HEK293 (cell line): ENCODE measurements around the gene PTPRR.

ENCODE experiments used
- IKZF3 ChIP-seq: fragments of 450-650 bp; IDR thresholded peaks from 2 replicates; pipeline ENCODE4 v1.5.0; 2018; ENCODE audit warnings: missing biosample characterization, mild to moderate bottlenecking, missing genetic modification characterization, moderate library complexity
- ZNF366 ChIP-seq: fragments of 450-650 bp; formaldehyde crosslinking; conservative IDR thresholded peaks from 2 replicates; pipeline ENCODE4 v1.5.1; 2016; ENCODE audit warnings: missing biosample characterization, missing genetic modification characterization
- ZNF664 ChIP-seq: fragments of 450-650 bp; formaldehyde crosslinking; IDR thresholded peaks from 2 replicates; pipeline ENCODE4 v1.5.1; 2016; ENCODE audit warnings: missing biosample characterization, missing genetic modification characterization
- ZNF776 ChIP-seq: fragments of 450-650 bp; formaldehyde crosslinking; IDR thresholded peaks from 2 replicates; pipeline ENCODE4 v1.5.0; 2017; ENCODE audit warnings: missing biosample characterization, missing genetic modification characterization, borderline replicate concordance
- ZNF791 ChIP-seq: fragments of 450-650 bp; formaldehyde crosslinking; IDR thresholded peaks from 2 replicates; pipeline ENCODE4 v1.5.1; 2016; ENCODE audit warnings: missing biosample characterization, missing genetic modification characterization
- TF ChIP-seq, protein P1 (sequence below): fragments of 450-650 bp; formaldehyde crosslinking; IDR thresholded peaks from 2 replicates; pipeline ENCODE4 v1.5.1; 2016; ENCODE audit warnings: missing biosample characterization, missing genetic modification characterization
- TF ChIP-seq, protein P2 (sequence below): fragments of 450-650 bp; formaldehyde crosslinking; IDR thresholded peaks from 2 replicates; pipeline ENCODE4 v1.5.1; 2016; ENCODE audit warnings: missing biosample characterization, missing genetic modification characterization, low read depth
- TF ChIP-seq, protein P3 (sequence below): fragments of 450-650 bp; formaldehyde crosslinking; IDR thresholded peaks from 2 replicates; pipeline ENCODE4 v1.5.1; 2017; ENCODE audit warnings: missing biosample characterization, missing genetic modification characterization
- TF ChIP-seq, protein P4 (sequence below): fragments of 450-650 bp; formaldehyde crosslinking; IDR thresholded peaks from 2 replicates; pipeline ENCODE4 v1.5.1; 2017; ENCODE audit warnings: missing biosample characterization, missing genetic modification characterization
- TF ChIP-seq, protein P5 (sequence below): fragments of 450-650 bp; formaldehyde crosslinking; IDR thresholded peaks from 2 replicates; pipeline ENCODE4 v1.5.1; 2016; ENCODE audit warnings: missing biosample characterization, missing genetic modification characterization
- TF ChIP-seq, protein P6 (sequence below): fragments of 450-650 bp; formaldehyde crosslinking; optimal IDR thresholded peaks from 2 replicates; pipeline ENCODE3; 2016; ENCODE audit warnings: missing biosample characterization, mild to moderate bottlenecking, missing genetic modification characterization
- TF ChIP-seq, protein P7 (sequence below): fragments of 450-650 bp; formaldehyde crosslinking; IDR thresholded peaks from 2 replicates; pipeline ENCODE4 v1.5.1; 2016; ENCODE audit warnings: missing biosample characterization, missing genetic modification characterization, low read depth

The PTPRR gene

DNA sequence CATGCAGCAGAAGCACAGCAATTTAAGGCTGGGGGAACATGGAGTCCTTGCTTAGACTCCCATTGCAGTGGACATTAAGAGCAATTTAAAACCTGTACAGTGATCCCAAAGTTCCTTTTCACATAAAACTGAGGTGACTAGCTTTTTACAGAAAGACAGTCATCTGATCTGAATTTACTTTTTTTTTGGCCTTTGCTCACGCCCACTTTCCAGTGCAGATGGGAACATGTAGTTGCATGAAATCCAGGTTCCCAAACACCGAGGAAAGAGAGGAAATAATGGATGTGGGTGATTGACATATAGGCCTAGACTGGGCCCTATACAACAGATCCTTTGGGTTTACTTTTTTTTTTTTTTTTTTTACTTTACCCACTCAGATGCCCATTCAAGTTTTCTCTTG, 156.9 kb downstream of the PTPRR start (continued):
- TF ChIP-seq, protein P1, sequence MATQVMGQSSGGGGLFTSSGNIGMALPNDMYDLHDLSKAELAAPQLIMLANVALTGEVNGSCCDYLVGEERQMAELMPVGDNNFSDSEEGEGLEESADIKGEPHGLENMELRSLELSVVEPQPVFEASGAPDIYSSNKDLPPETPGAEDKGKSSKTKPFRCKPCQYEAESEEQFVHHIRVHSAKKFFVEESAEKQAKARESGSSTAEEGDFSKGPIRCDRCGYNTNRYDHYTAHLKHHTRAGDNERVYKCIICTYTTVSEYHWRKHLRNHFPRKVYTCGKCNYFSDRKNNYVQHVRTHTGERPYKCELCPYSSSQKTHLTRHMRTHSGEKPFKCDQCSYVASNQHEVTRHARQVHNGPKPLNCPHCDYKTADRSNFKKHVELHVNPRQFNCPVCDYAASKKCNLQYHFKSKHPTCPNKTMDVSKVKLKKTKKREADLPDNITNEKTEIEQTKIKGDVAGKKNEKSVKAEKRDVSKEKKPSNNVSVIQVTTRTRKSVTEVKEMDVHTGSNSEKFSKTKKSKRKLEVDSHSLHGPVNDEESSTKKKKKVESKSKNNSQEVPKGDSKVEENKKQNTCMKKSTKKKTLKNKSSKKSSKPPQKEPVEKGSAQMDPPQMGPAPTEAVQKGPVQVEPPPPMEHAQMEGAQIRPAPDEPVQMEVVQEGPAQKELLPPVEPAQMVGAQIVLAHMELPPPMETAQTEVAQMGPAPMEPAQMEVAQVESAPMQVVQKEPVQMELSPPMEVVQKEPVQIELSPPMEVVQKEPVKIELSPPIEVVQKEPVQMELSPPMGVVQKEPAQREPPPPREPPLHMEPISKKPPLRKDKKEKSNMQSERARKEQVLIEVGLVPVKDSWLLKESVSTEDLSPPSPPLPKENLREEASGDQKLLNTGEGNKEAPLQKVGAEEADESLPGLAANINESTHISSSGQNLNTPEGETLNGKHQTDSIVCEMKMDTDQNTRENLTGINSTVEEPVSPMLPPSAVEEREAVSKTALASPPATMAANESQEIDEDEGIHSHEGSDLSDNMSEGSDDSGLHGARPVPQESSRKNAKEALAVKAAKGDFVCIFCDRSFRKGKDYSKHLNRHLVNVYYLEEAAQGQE: no peak
- TF ChIP-seq, protein P2, sequence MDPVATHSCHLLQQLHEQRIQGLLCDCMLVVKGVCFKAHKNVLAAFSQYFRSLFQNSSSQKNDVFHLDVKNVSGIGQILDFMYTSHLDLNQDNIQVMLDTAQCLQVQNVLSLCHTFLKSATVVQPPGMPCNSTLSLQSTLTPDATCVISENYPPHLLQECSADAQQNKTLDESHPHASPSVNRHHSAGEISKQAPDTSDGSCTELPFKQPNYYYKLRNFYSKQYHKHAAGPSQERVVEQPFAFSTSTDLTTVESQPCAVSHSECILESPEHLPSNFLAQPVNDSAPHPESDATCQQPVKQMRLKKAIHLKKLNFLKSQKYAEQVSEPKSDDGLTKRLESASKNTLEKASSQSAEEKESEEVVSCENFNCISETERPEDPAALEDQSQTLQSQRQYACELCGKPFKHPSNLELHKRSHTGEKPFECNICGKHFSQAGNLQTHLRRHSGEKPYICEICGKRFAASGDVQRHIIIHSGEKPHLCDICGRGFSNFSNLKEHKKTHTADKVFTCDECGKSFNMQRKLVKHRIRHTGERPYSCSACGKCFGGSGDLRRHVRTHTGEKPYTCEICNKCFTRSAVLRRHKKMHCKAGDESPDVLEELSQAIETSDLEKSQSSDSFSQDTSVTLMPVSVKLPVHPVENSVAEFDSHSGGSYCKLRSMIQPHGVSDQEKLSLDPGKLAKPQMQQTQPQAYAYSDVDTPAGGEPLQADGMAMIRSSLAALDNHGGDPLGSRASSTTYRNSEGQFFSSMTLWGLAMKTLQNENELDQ (tag by site-specific recombination): no peak
- TF ChIP-seq ZNF366: no peak
- TF ChIP-seq ZNF664 (tag by site-specific recombination): no peak
- TF ChIP-seq, protein P3, sequence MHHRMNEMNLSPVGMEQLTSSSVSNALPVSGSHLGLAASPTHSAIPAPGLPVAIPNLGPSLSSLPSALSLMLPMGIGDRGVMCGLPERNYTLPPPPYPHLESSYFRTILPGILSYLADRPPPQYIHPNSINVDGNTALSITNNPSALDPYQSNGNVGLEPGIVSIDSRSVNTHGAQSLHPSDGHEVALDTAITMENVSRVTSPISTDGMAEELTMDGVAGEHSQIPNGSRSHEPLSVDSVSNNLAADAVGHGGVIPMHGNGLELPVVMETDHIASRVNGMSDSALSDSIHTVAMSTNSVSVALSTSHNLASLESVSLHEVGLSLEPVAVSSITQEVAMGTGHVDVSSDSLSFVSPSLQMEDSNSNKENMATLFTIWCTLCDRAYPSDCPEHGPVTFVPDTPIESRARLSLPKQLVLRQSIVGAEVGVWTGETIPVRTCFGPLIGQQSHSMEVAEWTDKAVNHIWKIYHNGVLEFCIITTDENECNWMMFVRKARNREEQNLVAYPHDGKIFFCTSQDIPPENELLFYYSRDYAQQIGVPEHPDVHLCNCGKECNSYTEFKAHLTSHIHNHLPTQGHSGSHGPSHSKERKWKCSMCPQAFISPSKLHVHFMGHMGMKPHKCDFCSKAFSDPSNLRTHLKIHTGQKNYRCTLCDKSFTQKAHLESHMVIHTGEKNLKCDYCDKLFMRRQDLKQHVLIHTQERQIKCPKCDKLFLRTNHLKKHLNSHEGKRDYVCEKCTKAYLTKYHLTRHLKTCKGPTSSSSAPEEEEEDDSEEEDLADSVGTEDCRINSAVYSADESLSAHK (tag by site-specific recombination): no peak
- TF ChIP-seq, protein P4, sequence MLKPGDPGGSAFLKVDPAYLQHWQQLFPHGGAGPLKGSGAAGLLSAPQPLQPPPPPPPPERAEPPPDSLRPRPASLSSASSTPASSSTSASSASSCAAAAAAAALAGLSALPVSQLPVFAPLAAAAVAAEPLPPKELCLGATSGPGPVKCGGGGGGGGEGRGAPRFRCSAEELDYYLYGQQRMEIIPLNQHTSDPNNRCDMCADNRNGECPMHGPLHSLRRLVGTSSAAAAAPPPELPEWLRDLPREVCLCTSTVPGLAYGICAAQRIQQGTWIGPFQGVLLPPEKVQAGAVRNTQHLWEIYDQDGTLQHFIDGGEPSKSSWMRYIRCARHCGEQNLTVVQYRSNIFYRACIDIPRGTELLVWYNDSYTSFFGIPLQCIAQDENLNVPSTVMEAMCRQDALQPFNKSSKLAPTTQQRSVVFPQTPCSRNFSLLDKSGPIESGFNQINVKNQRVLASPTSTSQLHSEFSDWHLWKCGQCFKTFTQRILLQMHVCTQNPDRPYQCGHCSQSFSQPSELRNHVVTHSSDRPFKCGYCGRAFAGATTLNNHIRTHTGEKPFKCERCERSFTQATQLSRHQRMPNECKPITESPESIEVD (tag by site-specific recombination): no peak
- TF ChIP-seq IKZF3: no peak
- TF ChIP-seq, protein P5, sequence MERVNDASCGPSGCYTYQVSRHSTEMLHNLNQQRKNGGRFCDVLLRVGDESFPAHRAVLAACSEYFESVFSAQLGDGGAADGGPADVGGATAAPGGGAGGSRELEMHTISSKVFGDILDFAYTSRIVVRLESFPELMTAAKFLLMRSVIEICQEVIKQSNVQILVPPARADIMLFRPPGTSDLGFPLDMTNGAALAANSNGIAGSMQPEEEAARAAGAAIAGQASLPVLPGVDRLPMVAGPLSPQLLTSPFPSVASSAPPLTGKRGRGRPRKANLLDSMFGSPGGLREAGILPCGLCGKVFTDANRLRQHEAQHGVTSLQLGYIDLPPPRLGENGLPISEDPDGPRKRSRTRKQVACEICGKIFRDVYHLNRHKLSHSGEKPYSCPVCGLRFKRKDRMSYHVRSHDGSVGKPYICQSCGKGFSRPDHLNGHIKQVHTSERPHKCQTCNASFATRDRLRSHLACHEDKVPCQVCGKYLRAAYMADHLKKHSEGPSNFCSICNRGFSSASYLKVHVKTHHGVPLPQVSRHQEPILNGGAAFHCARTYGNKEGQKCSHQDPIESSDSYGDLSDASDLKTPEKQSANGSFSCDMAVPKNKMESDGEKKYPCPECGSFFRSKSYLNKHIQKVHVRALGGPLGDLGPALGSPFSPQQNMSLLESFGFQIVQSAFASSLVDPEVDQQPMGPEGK (tag by site-specific recombination): no peak
- TF ChIP-seq, protein P6, sequence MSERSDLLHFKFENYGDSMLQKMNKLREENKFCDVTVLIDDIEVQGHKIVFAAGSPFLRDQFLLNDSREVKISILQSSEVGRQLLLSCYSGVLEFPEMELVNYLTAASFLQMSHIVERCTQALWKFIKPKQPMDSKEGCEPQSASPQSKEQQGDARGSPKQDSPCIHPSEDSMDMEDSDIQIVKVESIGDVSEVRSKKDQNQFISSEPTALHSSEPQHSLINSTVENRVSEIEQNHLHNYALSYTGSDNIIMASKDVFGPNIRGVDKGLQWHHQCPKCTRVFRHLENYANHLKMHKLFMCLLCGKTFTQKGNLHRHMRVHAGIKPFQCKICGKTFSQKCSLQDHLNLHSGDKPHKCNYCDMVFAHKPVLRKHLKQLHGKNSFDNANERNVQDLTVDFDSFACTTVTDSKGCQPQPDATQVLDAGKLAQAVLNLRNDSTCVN (tag by site-specific recombination): no peak
- TF ChIP-seq, protein P7, sequence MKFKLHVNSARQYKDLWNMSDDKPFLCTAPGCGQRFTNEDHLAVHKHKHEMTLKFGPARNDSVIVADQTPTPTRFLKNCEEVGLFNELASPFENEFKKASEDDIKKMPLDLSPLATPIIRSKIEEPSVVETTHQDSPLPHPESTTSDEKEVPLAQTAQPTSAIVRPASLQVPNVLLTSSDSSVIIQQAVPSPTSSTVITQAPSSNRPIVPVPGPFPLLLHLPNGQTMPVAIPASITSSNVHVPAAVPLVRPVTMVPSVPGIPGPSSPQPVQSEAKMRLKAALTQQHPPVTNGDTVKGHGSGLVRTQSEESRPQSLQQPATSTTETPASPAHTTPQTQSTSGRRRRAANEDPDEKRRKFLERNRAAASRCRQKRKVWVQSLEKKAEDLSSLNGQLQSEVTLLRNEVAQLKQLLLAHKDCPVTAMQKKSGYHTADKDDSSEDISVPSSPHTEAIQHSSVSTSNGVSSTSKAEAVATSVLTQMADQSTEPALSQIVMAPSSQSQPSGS (tag by site-specific recombination): no peak
- TF ChIP-seq ZNF791: no peak
- no peak for TF ChIP-seq ZNF776
